IPS-NIHi11 (cell line): ENCODE measurements around the gene BEAN1.

ENCODE experiments used
- DNase-seq: peaks from one replicate; pipeline ENCODE4 v3.0.0; 2012; ENCODE audit warnings: mixed read lengths, low spot score

BEAN1 gene

GRCh38 chr16:66395806-66396555 lies 31.1 kb upstream of the BEAN1 start:
- DNase-seq = no peak

- no peak for DNase-seq
These were observed 29.2 kb upstream of the BEAN1 start for GRCh38 chr16:66397736-66398433.

- no peak for DNase-seq
These were observed 28.1 kb upstream of the BEAN1 start for GRCh38 chr16:66399031-66399430.

- peak; percentile 31 for DNase-seq
These were observed 27.2 kb upstream of the BEAN1 start for GRCh38 chr16:66399930-66400329.

- no peak for DNase-seq
These were observed 26.4 kb upstream of the BEAN1 start for GRCh38 chr16:66400503-66401380.

GRCh38 chr16:66401610-66402009 lies 25.5 kb upstream of the BEAN1 start:
- no peak for DNase-seq

GRCh38 chr16:66402166-66402565 lies 24.9 kb upstream of the BEAN1 start:
- DNase-seq = no peak

- no peak for DNase-seq
These were observed 24.4 kb upstream of the BEAN1 start for GRCh38 chr16:66402591-66403230.

- DNase-seq = no peak
These were observed 23.5 kb upstream of the BEAN1 start for GRCh38 chr16:66403531-66404145.

- DNase-seq = no peak
These were observed 21.9 kb upstream of the BEAN1 start for GRCh38 chr16:66405057-66405783.

- DNase-seq = peak; percentile 97
These were observed 20.4 kb upstream of the BEAN1 start for GRCh38 chr16:66406534-66407221.

GRCh38 chr16:66408163-66409048 lies 18.7 kb upstream of the BEAN1 start:
- no peak for DNase-seq

- DNase-seq = no peak
These were observed 17.9 kb upstream of the BEAN1 start for GRCh38 chr16:66409156-66409555.

- DNase-seq = no peak
These were observed 14.9 kb upstream of the BEAN1 start for GRCh38 chr16:66412182-66412581.

GRCh38 chr16:66414891-66415290 lies 12.2 kb upstream of the BEAN1 start:
- DNase-seq = no peak

GRCh38 chr16:66416136-66416535 lies 11.0 kb upstream of the BEAN1 start:
- DNase-seq = no peak

- DNase-seq = no peak
These were observed 10.0 kb upstream of the BEAN1 start for GRCh38 chr16:66416939-66417700.

GRCh38 chr16:66418165-66418962 lies 8.7 kb upstream of the BEAN1 start:
- DNase-seq = no peak
